GM12878 (cell line): ENCODE results near the gene TRANK1.

ENCODE experiments used
- IKZF1 ChIP-seq: fragments of 450-650 bp; conservative IDR thresholded peaks from 2 replicates; pipeline ENCODE4 v1.6.1; 2017; ENCODE audit warnings: antibody characterized with exemption, mild to moderate bottlenecking
- TF ChIP-seq, protein P1 (sequence below): IDR thresholded peaks from 2 replicates; pipeline ENCODE4 v1.6.1; 2012; ENCODE audit warnings: low read depth, low read length, improper control_type of control experiment

DNA sequence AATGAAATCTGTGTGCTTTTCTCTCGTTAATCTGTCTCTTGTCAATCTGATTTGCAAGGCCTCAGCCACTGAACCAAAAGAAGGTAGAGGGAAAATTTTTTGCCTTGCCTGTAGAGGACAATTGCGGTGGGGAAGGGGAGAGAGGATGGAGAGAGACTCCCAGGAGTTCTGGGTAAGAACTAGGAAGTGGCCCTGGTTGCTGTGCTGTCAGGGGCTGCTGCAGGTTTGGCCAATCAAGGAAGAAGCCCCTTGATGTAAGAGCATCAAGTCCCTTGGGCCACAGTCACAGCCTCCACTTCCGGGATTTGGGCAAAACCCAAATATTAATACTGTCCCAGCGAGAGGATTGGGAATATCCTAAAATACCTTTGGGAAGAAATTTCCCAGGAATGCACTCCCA lies 43.3 kb downstream of the TRANK1 start:
- TF ChIP-seq IKZF1: no peak
- TF ChIP-seq, protein P1, sequence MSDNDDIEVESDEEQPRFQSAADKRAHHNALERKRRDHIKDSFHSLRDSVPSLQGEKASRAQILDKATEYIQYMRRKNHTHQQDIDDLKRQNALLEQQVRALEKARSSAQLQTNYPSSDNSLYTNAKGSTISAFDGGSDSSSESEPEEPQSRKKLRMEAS: no peak
